ENCODE data around the gene SHPK.

Gene SHPK

GRCh38 chr17:3600529-3601205 lies 35.4 kb downstream of the SHPK start:
- H3K4me1 ChIP-seq (ENCODE audit: control insufficient read depth, insufficient read depth, low read length): no peaks in the 10 kb centered on the region
- no peak overlapping the region for H3K27ac ChIP-seq (ENCODE audit: extremely low read depth, low read depth, low read length)
- H3K36me3 ChIP-seq (ENCODE audit: control insufficient read depth in 2 of 2, insufficient read depth in 1 of 2, low read length in 2 of 2): peaks cover 3 to 28% of the 10 kb centered on the region in 2 experiments
- ChIA-PET CTCF (interaction anchor here (0.6 to 1.1 kb wide), 2 partner anchors 58 to 741 kb away, joined by 3 read pairs; no protein-coding TSS in a partner anchor), POLR2A (interaction anchor here (0.6 to 3.0 kb wide), 3 partner anchors 14 to 38 kb away, joined by 3 to 15 read pairs (median 4); partner anchors contain the start of genes CTNS and SHPK)
- no peak overlapping the region for H3K4me3 ChIP-seq (ENCODE audit: low read depth, low read length)
- H3K9me3 ChIP-seq (ENCODE audit: control insufficient read depth, insufficient read depth, low read depth, low read length): no peaks in the 10 kb centered on the region
- TF ChIP-seq ZNF513 (tag by site-specific recombination; IDR thresholded peaks at IDR 0.05) (no peak), ZNF768 (tag by site-specific recombination; IDR thresholded peaks at IDR 0.05) (no peak), ZNF423 (tag by site-specific recombination; IDR thresholded peaks at IDR 0.05) (no peak), ZNF610 (tag by site-specific recombination; IDR thresholded peaks at IDR 0.05; ENCODE audit: borderline replicate concordance) (no peak), ZXDB (tag by site-specific recombination; IDR thresholded peaks at IDR 0.05) (no peak), ZBTB6 (tag by site-specific recombination; IDR thresholded peaks at IDR 0.05) (no peak), ZNF433 (tag by site-specific recombination; IDR thresholded peaks at IDR 0.05; ENCODE audit: low read depth) (no peak), ZBTB8A (tag by site-specific recombination; IDR thresholded peaks at IDR 0.05) (no peak), ZBTB17 (tag by site-specific recombination; IDR thresholded peaks at IDR 0.05) (no peak), ZNF366 (tag by site-specific recombination; conservative IDR thresholded peaks at IDR 0.05) (no peak), ATF2 (tag by site-specific recombination; IDR thresholded peaks at IDR 0.05; ENCODE audit: low read depth) (no peak), SCRT2 (tag by site-specific recombination; IDR thresholded peaks at IDR 0.05) (no peak), ZNF660 (tag by site-specific recombination; IDR thresholded peaks at IDR 0.05) (no peak), MZF1 (tag by site-specific recombination; IDR thresholded peaks at IDR 0.05; ENCODE audit: borderline replicate concordance) (no peak), ZNF623 (tag by site-specific recombination; IDR thresholded peaks at IDR 0.05) (no peak), INSM2 (tag by site-specific recombination; IDR thresholded peaks at IDR 0.05) (no peak)

GRCh38 chr17:3598078-3598477 lies 38.0 kb downstream of the SHPK start:
- Histone ChIP-seq H3K36me3 (ENCODE audit: control insufficient read depth in 2 of 2, insufficient read depth in 1 of 2, low read length in 2 of 2) (peaks cover 0 to 12% of the 10 kb centered on the region in 2 experiments; a peak in 2 of 3 replicates), H3K9me3 (ENCODE audit: control insufficient read depth, insufficient read depth, low read depth, low read length) (no peaks in the 10 kb centered on the region), H3K4me1 (ENCODE audit: control insufficient read depth, insufficient read depth, low read length) (no peaks in the 10 kb centered on the region), H3K4me3 (ENCODE audit: low read depth, low read length) (no peak overlapping the region), H3K27ac (ENCODE audit: extremely low read depth, low read depth, low read length) (no peak overlapping the region)
- POLR2A ChIA-PET: no interaction called here
- CTCF ChIA-PET: no interaction called here
- TF ChIP-seq ZNF114 (tag by site-specific recombination; IDR thresholded peaks at IDR 0.05): no peak
- no peak for TF ChIP-seq ELK4 (IDR thresholded peaks at IDR 0.05; ENCODE audit: borderline replicate concordance, low read depth, low read length)
- no peak for TF ChIP-seq GLI2 (tag by site-specific recombination; IDR thresholded peaks at IDR 0.05; ENCODE audit: borderline replicate concordance, low read depth)
- TF ChIP-seq WT1 (tag by site-specific recombination; IDR thresholded peaks at IDR 0.05): no peak
- no peak for TF ChIP-seq EGR2 (tag by site-specific recombination; IDR thresholded peaks at IDR 0.05; ENCODE audit: low read depth)
- TF ChIP-seq ZNF623 (tag by site-specific recombination; IDR thresholded peaks at IDR 0.05): no peak
- TF ChIP-seq ZNF148 (tag by site-specific recombination; IDR thresholded peaks at IDR 0.05; ENCODE audit: borderline replicate concordance): no peak
- no peak for TF ChIP-seq ZSCAN30 (tag by site-specific recombination; IDR thresholded peaks at IDR 0.05)
- no peak for TF ChIP-seq YY2 (tag by site-specific recombination; IDR thresholded peaks at IDR 0.05)
- no peak for TF ChIP-seq ZNF426 (tag by site-specific recombination; IDR thresholded peaks at IDR 0.05)
- no peak for TF ChIP-seq GFI1B (tag by site-specific recombination; IDR thresholded peaks at IDR 0.05)

Data from HEK293 (cell line).